Measurements from ENCODE around the gene MTERF4.
A peak's percentile ranks its signal among the peaks of the same experiment; 100 is the strongest.
"Not testable (repeated sequence)": the region's sequence is repeated elsewhere in the genome, so short reads cannot be mapped to it uniquely, and the experiment has no call there.

The MTERF4 gene

DNA sequence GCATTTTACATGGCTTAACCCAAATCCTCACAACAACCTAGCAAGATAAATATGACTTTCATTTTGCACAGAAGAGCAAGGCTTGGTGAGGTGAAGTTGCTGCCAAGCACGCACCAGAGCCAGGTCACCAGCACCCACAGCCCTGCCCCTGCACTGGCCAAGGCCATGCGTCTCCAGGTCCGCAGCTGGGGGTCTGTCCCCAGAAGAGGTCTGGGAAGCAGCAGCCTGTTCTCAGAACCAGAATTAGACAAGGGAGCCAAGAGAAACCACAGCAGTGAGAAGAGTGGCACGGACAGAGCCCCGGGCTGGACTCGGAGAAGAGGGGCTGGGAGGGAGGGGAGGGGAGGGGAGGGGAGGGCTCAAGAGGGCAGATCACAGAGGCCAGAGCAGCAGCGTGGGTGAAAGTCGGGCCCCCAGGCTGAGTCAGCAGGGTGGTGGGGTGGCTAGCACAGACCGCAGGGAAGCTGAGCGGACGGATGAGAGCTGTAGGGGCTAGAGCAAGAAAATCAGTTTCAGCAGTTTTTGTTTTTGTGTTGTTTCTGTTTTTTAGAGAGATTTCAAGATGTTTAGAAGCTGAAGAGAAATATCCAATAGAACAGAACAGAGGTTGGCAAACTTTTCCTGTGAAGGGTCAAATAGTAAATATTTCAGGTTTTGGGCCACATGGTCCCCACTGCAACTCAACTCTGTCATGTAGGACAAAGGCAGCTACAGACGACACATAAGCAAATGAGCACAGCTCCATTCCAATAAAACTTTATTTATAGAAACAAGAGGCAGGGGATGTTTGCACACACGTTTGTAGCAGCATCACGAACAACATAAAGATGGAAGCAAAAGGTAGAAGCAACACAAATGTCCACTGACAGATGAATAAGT, 7.4 kb upstream of the MTERF4 start:
- Mint-ChIP-seq H3K27ac (peak overlapping the region; percentile 91), H3K36me3 (peaks cover 56% of the 10 kb centered on the region), H3K27me3 (no peaks in the 10 kb centered on the region), H3K4me1 (peaks cover 55% of the 10 kb centered on the region), H3K4me3 (peak overlapping the region; percentile 71), H3K9me3 (peaks cover 2% of the 10 kb centered on the region)
- no peak for ATAC-seq

DNA sequence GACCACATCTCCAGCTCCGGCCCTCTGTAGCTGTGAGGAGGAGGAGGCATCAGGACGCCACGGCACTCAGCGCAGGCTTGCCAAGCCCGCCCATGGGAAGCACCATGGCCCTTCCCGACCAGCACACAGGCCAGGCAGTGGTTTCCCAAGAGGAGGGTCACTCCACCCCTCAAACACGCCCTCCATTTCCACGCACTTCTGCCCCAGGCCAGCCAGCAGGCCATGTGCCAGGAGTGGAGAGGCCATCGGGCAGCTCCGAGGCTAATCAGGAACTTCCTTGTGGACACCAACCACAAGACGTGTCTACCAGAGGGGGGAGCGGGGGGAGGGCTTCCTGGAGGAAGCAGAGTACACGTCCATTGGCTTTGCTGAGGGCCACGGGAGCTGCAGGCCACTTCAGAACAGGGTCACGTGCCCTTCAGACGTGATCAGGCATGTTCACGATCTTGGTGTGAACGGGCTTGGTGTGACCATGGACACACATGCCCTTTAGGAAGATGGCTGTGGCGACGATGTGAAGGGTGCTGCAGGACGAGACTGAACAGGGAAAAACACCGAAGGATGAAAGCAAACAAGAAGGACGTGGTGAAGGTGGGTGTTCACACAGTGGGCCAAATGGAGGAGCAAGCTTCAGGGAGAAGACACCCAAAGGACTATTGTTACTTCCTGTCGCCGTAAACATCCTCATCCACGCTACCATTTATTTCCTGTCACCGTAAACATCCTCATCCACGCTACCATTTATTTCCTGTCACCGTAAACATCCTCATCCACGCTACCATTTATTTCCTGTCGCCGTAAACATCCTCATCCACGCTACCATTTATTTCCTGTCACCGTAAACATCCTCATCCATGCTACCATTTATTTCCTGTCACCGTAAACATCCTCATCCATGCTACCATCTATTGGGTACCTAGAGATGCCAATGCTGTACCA, 6.5 kb upstream of the MTERF4 start:
- peak overlapping the region; percentile 91 for H3K27ac Mint-ChIP-seq
- H3K9me3 Mint-ChIP-seq = peaks cover 2% of the 10 kb centered on the region
- H3K27me3 Mint-ChIP-seq = no peaks in the 10 kb centered on the region
- peak overlapping the region; percentile 71 for H3K4me3 Mint-ChIP-seq
- peaks cover 55% of the 10 kb centered on the region for H3K4me1 Mint-ChIP-seq
- ATAC-seq = no peak
- H3K36me3 Mint-ChIP-seq = peaks cover 51% of the 10 kb centered on the region

DNA sequence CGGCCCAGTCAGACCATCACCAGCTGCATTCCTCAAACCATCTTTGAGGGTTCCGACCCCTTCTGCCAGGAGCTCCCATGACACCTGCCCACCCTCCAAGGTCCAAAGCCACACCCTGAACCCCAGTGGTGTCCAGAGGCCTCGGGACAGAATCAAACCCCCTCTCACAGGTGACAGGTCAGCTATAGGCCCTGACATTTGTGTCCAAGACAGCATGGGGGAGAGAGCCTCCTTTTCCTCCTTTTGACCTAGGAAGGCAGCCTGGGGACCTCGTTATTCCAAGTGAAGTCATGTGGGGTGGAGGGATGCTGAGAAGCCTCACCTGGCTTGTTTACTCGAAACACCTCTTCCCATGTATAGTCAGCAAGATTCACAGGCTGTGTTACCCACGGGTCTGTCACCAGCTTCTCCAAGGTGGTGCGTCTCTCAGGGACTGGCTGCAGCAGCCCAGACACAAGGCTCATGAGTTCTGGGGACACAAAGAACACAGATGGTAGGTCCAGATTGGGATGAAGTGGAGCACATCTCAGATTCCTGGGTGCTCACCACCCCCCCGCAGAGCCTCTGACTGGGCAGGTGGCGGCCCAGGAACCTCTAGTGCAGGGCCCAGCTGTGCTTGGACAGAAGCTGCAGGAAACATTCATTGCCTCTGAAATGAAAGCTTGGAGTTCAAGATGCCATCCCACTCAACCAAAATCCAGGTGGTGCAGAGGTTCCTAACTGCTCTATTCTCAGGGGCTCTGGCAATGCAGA, 5.1 kb upstream of the MTERF4 start:
- no peak overlapping the region for H3K4me3 Mint-ChIP-seq
- H3K9me3 Mint-ChIP-seq = peaks cover 2% of the 10 kb centered on the region
- peaks cover 44% of the 10 kb centered on the region for H3K36me3 Mint-ChIP-seq
- peaks cover 53% of the 10 kb centered on the region for H3K4me1 Mint-ChIP-seq
- ATAC-seq = no peak
- peak overlapping the region; percentile 91 for H3K27ac Mint-ChIP-seq
- H3K27me3 Mint-ChIP-seq = no peaks in the 10 kb centered on the region

DNA sequence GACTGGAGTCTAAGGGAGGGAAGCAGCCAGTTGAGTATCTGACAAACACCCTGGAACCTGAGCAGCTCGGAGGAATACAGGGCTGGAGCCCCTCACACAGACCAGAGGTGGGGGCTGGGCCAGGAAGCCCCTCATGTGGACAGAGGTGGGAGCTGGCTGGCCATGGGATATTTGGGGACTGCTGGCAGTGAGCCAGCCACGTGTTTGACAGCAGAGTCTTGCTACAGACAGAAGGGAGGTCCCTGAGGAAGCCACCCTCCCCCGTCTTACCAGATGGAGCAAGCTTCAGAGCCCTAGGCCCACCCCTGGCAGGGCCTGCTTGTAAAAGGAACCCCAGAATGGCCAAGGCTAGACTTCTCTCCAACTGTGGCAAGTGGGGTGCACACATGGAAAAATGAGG, 3.6 kb upstream of the MTERF4 start:
- no peak overlapping the region for H3K27ac Mint-ChIP-seq
- H3K4me1 Mint-ChIP-seq = peaks cover 50% of the 10 kb centered on the region
- no peak overlapping the region for H3K4me3 Mint-ChIP-seq
- peaks cover 38% of the 10 kb centered on the region for H3K36me3 Mint-ChIP-seq
- peaks cover 2% of the 10 kb centered on the region for H3K9me3 Mint-ChIP-seq
- no peak for ATAC-seq
- H3K27me3 Mint-ChIP-seq = no peaks in the 10 kb centered on the region

DNA sequence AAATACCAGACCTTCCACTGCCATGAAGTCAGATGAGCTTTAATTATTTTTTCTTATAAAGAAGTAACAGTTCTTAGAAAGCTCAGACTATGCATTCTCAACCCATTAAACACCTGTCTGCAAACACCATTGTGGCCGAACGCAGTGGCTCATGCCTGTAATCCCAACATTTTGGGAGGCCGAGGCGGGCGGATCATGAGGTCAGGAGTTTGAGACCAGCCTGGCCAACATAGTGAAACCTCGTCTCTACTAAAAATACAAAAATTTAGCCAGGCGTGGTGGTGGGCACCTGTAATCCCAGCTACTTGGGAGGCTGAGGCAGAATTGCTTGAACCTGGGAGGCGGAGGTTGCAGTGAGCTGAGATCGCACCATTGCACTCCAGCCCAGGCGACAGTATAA, 2.5 kb upstream of the MTERF4 start:
- Mint-ChIP-seq H3K4me1 (peaks cover 50% of the 10 kb centered on the region), H3K36me3 (peaks cover 48% of the 10 kb centered on the region)
- not testable (repeated sequence) for H3K4me3 Mint-ChIP-seq, H3K27me3 Mint-ChIP-seq, ATAC-seq, H3K9me3 Mint-ChIP-seq, H3K27ac Mint-ChIP-seq

DNA sequence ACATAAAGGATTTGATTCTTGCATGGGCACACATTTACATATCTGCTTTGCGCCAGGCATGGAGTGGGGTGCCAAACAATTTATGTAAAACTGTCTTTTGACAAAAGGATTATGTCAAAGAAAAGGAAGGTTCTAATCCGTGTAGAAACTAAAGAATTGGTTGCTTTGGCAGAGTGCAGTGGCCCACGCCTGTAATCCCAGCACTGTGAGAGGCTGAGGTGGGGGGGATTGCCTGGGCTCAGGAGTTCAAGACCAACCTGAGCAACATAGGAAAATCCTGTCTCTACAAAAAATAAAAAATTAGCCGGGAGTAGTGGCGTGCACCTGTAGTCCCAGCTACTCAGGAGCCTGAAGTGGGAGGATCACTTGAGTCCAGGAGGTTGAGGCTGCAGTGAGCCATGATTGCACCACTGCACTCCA, 1.1 kb upstream of the MTERF4 start:
- ATAC-seq = no peak
- Mint-ChIP-seq H3K36me3 (peaks cover 50% of the 10 kb centered on the region), H3K9me3 (no peaks in the 10 kb centered on the region), H3K4me3 (peak overlapping the region; percentile 99), H3K27me3 (no peaks in the 10 kb centered on the region), H3K4me1 (peaks cover 50% of the 10 kb centered on the region), H3K27ac (peak overlapping the region; percentile 99)

DNA sequence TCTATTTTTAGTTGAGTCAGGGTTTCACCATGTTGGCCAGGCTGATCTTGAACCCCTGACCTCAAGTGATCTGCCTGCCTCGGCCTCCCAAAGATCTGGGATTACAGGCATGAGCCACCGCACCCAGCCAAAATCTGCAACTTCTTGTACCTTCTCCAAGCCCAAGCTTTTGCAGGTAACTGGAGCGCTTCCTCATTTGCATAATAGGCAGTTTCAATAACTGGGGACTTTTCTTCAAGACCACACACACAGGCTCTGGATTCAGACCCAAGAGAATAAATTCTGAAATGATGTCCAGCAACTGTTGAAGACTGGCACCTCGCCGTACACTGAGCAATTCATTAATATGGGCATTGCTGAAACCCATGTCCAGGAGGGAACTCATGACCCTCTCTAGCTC, 2.8 kb downstream of the MTERF4 start:
- no peak for ATAC-seq
- H3K4me1 Mint-ChIP-seq = peaks cover 81% of the 10 kb centered on the region
- H3K36me3 Mint-ChIP-seq = peaks cover 64% of the 10 kb centered on the region
- peaks cover 3% of the 10 kb centered on the region for H3K9me3 Mint-ChIP-seq
- peak overlapping the region; percentile 44 for H3K27ac Mint-ChIP-seq
- peak overlapping the region; percentile 76 for H3K4me3 Mint-ChIP-seq
- no peaks in the 10 kb centered on the region for H3K27me3 Mint-ChIP-seq

DNA sequence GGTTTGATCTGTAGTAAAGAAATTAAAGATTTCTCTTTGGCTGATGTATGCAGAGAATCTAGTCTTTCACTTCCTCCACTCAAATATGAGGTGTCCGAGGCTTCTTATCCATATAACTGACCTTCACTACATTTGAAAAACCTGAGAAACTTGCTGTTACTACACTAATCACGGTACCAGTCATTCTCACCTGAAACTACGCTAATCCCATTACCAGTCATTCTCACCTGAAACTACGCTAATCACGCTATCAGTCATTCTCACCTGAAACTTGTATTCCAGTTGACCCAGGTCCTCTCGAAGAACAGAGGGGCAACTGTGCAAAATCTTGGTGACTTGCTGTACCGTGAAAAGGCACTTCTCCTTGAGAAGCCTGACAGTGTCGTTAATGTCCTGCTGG, 5.1 kb downstream of the MTERF4 start:
- peak overlapping the region; percentile 62 for H3K27ac Mint-ChIP-seq
- H3K4me3 Mint-ChIP-seq = peak overlapping the region; percentile 60
- peaks cover 65% of the 10 kb centered on the region for H3K36me3 Mint-ChIP-seq

DNA sequence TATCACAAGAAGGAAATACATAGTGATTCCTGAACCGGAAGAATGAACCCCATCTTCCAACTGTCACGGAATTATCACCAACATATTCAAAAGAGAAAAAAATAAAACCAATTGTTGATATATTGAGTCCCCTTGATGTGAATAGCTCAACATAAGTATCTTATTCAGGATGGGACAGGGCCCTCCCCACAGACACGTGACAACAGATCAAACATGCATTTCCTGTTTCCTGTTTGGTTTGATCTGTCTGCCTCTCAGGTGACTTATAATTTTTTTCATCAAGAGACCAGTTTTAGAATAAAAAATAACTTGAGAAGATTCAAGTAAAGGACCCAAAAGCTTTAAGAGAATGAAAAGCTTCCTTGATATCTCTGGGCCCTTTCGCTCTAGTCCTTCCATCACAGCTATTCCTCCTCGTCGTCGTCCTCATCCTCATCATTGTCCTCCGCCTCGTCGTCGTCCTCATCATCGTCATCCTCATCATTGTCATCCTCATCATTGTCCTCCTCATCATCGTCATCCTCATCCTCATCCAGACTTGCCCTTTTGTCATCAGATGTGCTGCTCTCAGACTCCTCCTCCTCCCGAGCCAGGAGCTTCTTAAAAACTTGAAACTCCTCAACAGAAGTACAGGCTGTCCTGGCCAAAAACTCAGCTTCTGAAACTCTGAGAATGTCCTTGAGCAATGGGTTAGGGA, 6.3 kb downstream of the MTERF4 start:
- Mint-ChIP-seq H3K4me1 (peaks cover 78% of the 10 kb centered on the region), H3K27ac (peak overlapping the region; percentile 62), H3K36me3 (peaks cover 77% of the 10 kb centered on the region), H3K9me3 (peaks cover 3% of the 10 kb centered on the region), H3K4me3 (peak overlapping the region; percentile 2), H3K27me3 (no peaks in the 10 kb centered on the region)
- no peak for ATAC-seq

More for the DNA sequence above, 5.1 kb downstream of the MTERF4 start:
- Mint-ChIP-seq H3K4me1 (peaks cover 81% of the 10 kb centered on the region), H3K27me3 (no peaks in the 10 kb centered on the region), H3K9me3 (peaks cover 3% of the 10 kb centered on the region)
- peak; percentile 62 for ATAC-seq

DNA sequence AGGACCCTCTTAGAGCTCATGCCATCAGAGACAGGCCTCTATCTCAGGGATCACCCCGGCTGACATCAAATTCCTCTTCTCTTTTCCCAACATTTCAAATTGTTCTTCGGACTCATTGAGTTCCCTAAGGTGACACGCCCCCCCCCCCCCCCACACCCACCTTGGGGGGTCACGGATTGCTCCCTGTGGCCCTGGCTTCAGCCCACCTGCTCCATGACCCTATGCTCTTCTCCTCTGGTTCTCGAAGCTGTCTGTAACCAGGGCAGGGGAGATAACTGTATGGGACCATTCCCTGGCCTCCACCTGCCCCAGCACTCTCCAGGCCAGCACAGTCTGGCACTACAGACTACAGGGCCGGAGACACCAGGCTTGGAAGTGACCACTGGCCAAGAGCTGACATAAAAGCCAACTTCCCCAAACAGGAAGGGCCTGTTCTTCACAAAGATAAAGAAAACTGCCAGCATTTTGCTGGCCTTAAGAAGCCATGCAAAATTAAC, 7.1 kb downstream of the MTERF4 start:
- peaks cover 71% of the 10 kb centered on the region for H3K4me1 Mint-ChIP-seq

DNA sequence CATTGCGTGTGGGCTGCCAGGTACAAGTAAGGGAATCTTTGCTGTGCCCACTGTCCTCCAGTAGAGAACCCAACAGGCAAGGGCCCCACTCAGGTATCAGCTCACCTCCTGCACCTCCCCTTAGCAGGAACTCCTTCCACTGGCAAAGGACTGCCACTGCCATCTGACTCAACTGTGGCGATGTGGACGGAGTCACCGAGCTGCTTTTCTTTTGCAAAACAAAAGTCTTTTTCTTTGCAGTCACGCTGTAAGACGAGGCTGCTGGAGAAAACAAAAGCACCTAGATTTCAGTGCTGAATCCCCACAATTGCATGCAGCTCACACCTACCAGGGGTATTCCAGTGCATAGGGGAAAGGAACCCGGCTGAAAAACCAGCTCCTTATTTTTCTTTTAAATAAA, 7.9 kb downstream of the MTERF4 start:
- Mint-ChIP-seq H3K36me3 (peaks cover 71% of the 10 kb centered on the region), H3K9me3 (peaks cover 3% of the 10 kb centered on the region), H3K27me3 (no peaks in the 10 kb centered on the region), H3K27ac (peak overlapping the region; percentile 42), H3K4me3 (no peak overlapping the region), H3K4me1 (peaks cover 63% of the 10 kb centered on the region)
- ATAC-seq = no peak

More for the DNA sequence above, 7.1 kb downstream of the MTERF4 start:
- H3K36me3 Mint-ChIP-seq = peaks cover 76% of the 10 kb centered on the region
- H3K4me3 Mint-ChIP-seq = no peak overlapping the region
- ATAC-seq = no peak
- peak overlapping the region; percentile 42 for H3K27ac Mint-ChIP-seq
- peaks cover 3% of the 10 kb centered on the region for H3K9me3 Mint-ChIP-seq
- H3K27me3 Mint-ChIP-seq = no peaks in the 10 kb centered on the region

DNA sequence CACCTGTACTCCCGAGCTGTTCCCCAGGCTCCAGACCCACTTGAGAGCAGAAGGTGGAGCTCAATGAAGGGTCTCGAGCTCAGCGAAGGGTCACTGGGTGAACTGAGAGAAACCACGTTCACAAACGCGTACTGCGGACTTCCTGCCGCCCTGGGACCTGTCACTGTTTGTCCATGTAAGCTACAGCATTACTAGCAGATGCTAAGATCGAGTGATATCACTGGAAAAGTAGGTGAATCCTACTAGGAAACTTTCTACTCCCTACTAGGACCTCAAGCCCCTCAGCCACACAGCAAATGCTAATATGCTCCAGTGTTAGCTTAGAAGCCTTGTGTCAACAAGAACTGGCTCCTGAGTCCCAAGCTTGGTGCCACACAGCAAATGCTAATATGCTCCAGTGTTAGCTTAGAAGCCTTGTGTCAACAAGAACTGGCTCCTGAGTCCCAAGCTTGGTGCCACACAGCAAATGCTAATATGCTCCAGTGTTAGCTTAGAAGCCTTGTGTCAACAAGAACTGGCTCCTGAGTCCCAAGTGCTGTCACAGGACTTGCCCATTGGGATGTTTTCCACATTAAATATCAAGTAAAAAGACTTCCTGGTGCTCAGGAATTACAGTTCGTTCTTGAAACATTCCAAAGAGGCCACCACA, 8.8 kb downstream of the MTERF4 start:
- H3K27me3 Mint-ChIP-seq, H3K27ac Mint-ChIP-seq, H3K4me3 Mint-ChIP-seq, ATAC-seq, H3K9me3 Mint-ChIP-seq: not testable (repeated sequence)
- peaks cover 59% of the 10 kb centered on the region for H3K4me1 Mint-ChIP-seq
- H3K36me3 Mint-ChIP-seq = peaks cover 71% of the 10 kb centered on the region

DNA sequence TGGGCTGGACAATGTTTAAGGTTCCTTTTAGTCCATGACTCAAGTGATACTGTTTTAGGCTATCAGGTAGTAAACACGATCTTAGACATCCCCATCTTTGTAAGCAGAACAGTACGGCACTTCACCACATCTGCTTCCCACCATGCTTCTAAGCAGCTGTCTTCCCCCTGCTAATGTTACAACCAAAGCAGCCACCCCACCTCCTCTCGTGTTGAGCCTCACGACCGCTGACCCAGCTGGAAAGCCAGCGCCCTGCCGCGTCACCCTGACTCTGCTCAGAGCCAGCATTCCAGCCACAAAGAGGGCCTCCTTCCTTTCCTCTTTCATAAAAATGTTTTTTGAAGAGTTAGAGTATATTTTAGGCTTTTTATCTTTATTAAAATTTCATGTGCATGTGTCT, 9.4 kb downstream of the MTERF4 start:
- Mint-ChIP-seq H3K4me1 (peaks cover 59% of the 10 kb centered on the region), H3K27me3 (no peaks in the 10 kb centered on the region), H3K36me3 (peaks cover 71% of the 10 kb centered on the region), H3K4me3 (no peak overlapping the region), H3K27ac (no peak overlapping the region), H3K9me3 (peaks cover 3% of the 10 kb centered on the region)
- no peak for ATAC-seq
